Mammary epithelial cell (primary cell): Measurements from ENCODE around the gene CMKLR1.

Experiments used
- CTCF ChIP-seq, 2 donors: IDR thresholded peaks in 1 of 2; conservative IDR thresholded peaks in 1 of 2; 2 replicates each; pipeline ENCODE4 v1.5.1; 2011 to 2012; ENCODE audit warnings: inconsistent platforms in 2 of 2, low read length in 2 of 2, mild to moderate bottlenecking in 2 of 2, control low read depth in 1 of 2, low read depth in 1 of 2; ENCODE audit not compliant: insufficient read depth in 1 of 2; ENCODE audit errors: extremely low read depth in 1 of 2
- EZH2 ChIP-seq: IDR thresholded peaks from 2 replicates; pipeline ENCODE4 v1.6.1; 2012; ENCODE audit warnings: low read length, inconsistent platforms, borderline replicate concordance

- no peak for TF ChIP-seq CTCF (conservative IDR thresholded peaks at IDR 0.05 in 1 of 2, IDR thresholded peaks at IDR 0.05 in 1 of 2; ENCODE audit: extremely low read depth in 1 of 2, insufficient read depth in 1 of 2, low read depth in 1 of 2, low read length in 2 of 2)
- TF ChIP-seq EZH2: no peak
Observed at GRCh38 chr12:108381787-108382436, 42.8 kb upstream of the CMKLR1 start.
